Measurements from ENCODE around the gene ANKLE2. TPM values are rescaled to one million over a fixed set of nuclear protein-coding genes. Genes with fewer than 3 reads are reported as not detected.

ANKLE2 gene
- total RNA-seq, 1 donor from 2014 or later = 96.2 TPM

DNA sequence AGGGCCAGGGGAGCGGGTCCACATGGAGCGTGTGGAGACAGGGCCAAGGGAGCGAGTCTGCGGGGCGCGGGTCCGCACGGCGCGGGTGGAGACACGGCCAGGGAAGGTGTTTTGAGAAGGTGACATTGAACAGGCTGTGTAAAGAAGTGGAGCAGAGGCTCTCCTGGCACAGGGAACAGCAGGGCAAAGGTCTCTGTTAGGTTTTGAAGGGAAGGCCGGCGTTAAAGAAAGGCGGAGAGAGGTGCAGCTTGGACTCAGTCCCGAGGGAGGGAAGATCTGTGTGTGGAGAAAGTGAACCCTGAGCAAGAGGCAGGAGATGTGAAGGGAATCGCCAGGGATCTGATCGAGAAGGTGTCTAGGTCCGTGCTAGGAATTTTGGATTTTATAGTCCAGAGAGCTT, 72.4 kb downstream of the ANKLE2 start:
- Mint-ChIP-seq H3K4me3 (ENCODE audit: unreplicated experiment) (peak overlapping the region; percentile 93), H3K27ac (ENCODE audit: unreplicated experiment) (peak overlapping the region; percentile 12), H3K36me3 (ENCODE audit: low read depth, unreplicated experiment) (peaks cover 26% of the 10 kb centered on the region), H3K27me3 (ENCODE audit: unreplicated experiment) (peaks cover 12% of the 10 kb centered on the region), H3K9me3 (ENCODE audit: unreplicated experiment) (no peaks in the 10 kb centered on the region), H3K4me1 (ENCODE audit: unreplicated experiment) (peaks cover 23% of the 10 kb centered on the region)
- TF ChIP-seq CTCF (IDR thresholded peaks at IDR 0.05; ENCODE audit: unreplicated experiment) = no peak
- DNase-seq (ENCODE audit: low spot score) = no peak

- H3K36me3 Mint-ChIP-seq (ENCODE audit: low read depth, unreplicated experiment) = peaks cover 31% of the 10 kb centered on the region
- peak; percentile 97 for DNase-seq (ENCODE audit: low spot score)
- no peaks in the 10 kb centered on the region for H3K9me3 Mint-ChIP-seq (ENCODE audit: unreplicated experiment)
- H3K4me3 Mint-ChIP-seq (ENCODE audit: unreplicated experiment) = peak within 1 kb of the TSS; percentile 87
- H3K4me1 Mint-ChIP-seq (ENCODE audit: unreplicated experiment) = peaks cover 25% of the 10 kb centered on the region
- peaks cover 12% of the 10 kb centered on the region for H3K27me3 Mint-ChIP-seq (ENCODE audit: unreplicated experiment)
- TF ChIP-seq CTCF (IDR thresholded peaks at IDR 0.05; ENCODE audit: unreplicated experiment) = no peak
- no peak within 1 kb of the TSS for H3K27ac Mint-ChIP-seq (ENCODE audit: unreplicated experiment)
Observed at GRCh38 chr12:132687211-132688164, 74.1 kb downstream of the ANKLE2 start, which contains the start of the genes POLE and PXMP2. Gene POLE, minus strand, starts transcription at chr12:132687342. Its CDS starts 27 bp downstream, at chr12:132687315. Gene PXMP2, plus strand, starts transcription at chr12:132687587. Its CDS starts 84 bp downstream, at chr12:132687671.

DNA sequence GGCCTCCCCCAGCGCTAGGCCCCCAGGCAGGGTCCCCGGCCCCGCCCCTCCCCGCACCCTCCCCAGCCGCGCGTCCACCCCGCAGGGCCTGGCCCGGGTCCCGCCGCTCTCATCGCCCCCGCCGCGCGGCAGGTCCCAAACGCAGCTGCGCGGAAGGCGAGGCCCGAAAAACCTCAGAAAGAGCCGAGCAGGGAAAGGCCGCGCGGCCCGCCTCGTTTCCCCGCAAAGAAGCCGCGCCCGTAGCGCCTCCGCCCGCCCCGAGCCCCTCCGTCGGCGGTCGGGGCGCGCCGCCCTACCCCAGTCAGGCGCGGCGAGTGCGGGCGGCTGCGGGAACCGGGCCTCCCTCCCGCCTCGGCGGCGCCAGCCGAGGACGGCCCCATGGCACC, 74.8 kb downstream of the ANKLE2 start:
- Mint-ChIP-seq H3K9me3 (ENCODE audit: unreplicated experiment) (no peaks in the 10 kb centered on the region), H3K4me1 (ENCODE audit: unreplicated experiment) (peaks cover 25% of the 10 kb centered on the region), H3K27ac (ENCODE audit: unreplicated experiment) (no peak overlapping the region), H3K4me3 (ENCODE audit: unreplicated experiment) (peak overlapping the region; percentile 87), H3K27me3 (ENCODE audit: unreplicated experiment) (peaks cover 12% of the 10 kb centered on the region), H3K36me3 (ENCODE audit: low read depth, unreplicated experiment) (peaks cover 30% of the 10 kb centered on the region)
- no peak for TF ChIP-seq CTCF (IDR thresholded peaks at IDR 0.05; ENCODE audit: unreplicated experiment)
- DNase-seq (ENCODE audit: low spot score) = no peak

- peak overlapping the region; percentile 87 for H3K4me3 Mint-ChIP-seq (ENCODE audit: unreplicated experiment)
- H3K4me1 Mint-ChIP-seq (ENCODE audit: unreplicated experiment) = peaks cover 25% of the 10 kb centered on the region
- peaks cover 12% of the 10 kb centered on the region for H3K27me3 Mint-ChIP-seq (ENCODE audit: unreplicated experiment)
- no peak for TF ChIP-seq CTCF (IDR thresholded peaks at IDR 0.05; ENCODE audit: unreplicated experiment)
- H3K36me3 Mint-ChIP-seq (ENCODE audit: low read depth, unreplicated experiment) = peaks cover 35% of the 10 kb centered on the region
- no peak for DNase-seq (ENCODE audit: low spot score)
- H3K9me3 Mint-ChIP-seq (ENCODE audit: unreplicated experiment) = no peaks in the 10 kb centered on the region
- peak overlapping the region; percentile 61 for H3K27ac Mint-ChIP-seq (ENCODE audit: unreplicated experiment)
Observed at GRCh38 chr12:132685400-132685799, 76.2 kb downstream of the ANKLE2 start.

- peaks cover 48% of the 10 kb centered on the region for H3K36me3 Mint-ChIP-seq (ENCODE audit: low read depth, unreplicated experiment)
- TF ChIP-seq CTCF (IDR thresholded peaks at IDR 0.05; ENCODE audit: unreplicated experiment) = no peak
- H3K27ac Mint-ChIP-seq (ENCODE audit: unreplicated experiment) = no peak overlapping the region
- peaks cover 7% of the 10 kb centered on the region for H3K27me3 Mint-ChIP-seq (ENCODE audit: unreplicated experiment)
- peaks cover 9% of the 10 kb centered on the region for H3K4me1 Mint-ChIP-seq (ENCODE audit: unreplicated experiment)
- no peak for DNase-seq (ENCODE audit: low spot score)
- H3K9me3 Mint-ChIP-seq (ENCODE audit: unreplicated experiment) = no peaks in the 10 kb centered on the region
- no peak overlapping the region for H3K4me3 Mint-ChIP-seq (ENCODE audit: unreplicated experiment)
Observed at GRCh38 chr12:132677492-132677891, 84.1 kb downstream of the ANKLE2 start.
